ENCODE results near the gene IL15. TPM values are rescaled to one million over a fixed set of nuclear protein-coding genes. Genes with fewer than 3 reads are reported as not detected.

Gene IL15
- total RNA-seq, 1 donor from 2014 or later = 2.7 TPM

DNA sequence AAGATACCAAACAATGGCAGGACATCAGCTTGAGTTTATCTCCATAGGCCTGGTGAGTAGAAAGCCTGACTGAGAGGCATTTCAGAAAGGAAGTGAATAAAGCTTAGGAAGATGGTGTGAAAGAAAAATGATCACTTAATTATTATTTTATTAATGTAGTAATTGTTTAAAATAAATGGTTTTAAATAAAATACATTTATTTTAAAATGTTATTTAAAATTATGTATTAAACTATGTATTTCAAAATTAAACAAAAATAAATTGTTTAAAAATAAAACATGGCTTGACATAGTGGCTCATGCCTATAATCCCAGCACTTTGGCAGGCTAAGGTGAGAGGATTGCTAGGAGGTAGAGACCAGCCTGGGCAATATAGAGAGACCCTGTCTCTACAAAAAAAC, 145.8 kb downstream of the IL15 start:
- DNase-seq = no peak

Data from dermis blood vessel endothelial cell (primary cell).